HG03575 (cell line): Measurements from ENCODE around the gene MPC2.
"Not testable (repeated sequence)": the region's sequence is repeated elsewhere in the genome, so short reads cannot be mapped to it uniquely, and the experiment has no call there.

ENCODE experiments used
- ATAC-seq: cut with Tn5 transposase; IDR thresholded peaks from one replicate; pipeline ENCODE4 v1.9.1; 2021; ENCODE audit not compliant: unreplicated experiment, insufficient number of reproducible peaks, low FRiP score; ENCODE audit errors: extremely low read depth

The MPC2 gene

DNA sequence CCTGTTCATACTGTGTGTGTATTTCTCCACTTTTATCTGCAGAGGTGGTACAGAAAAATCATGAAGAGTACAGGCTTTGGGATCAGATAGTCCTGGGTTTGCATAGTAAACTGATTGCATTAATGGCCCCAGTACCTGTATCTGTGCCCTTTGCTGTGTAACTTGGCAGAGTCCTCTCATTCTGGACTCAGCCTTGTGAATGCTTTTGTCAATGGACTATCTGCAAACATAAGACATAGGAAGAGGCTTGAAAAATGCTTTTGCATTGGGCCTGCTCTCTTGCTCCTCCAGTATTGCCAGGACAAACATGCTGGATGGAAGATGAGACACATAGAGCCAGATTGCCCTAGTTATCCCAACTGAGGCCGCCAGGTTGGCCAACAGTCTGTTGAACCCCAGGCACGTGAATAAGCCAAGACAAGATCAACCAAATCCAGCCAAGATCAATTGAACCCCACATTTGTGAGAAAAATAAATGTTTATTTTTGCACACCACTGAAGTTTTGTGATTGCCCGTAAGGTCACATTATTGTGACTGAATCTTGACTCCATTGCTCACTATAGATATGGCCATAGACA, 60.2 kb downstream of the MPC2 start:
- ATAC-seq, result no peak

- no peak for ATAC-seq
These were observed 65.5 kb downstream of the MPC2 start for GRCh38 chr1:167871331-167871730.

- ATAC-seq, result not testable (repeated sequence)
These were observed 67.5 kb downstream of the MPC2 start for GRCh38 chr1:167869157-167870001.

DNA sequence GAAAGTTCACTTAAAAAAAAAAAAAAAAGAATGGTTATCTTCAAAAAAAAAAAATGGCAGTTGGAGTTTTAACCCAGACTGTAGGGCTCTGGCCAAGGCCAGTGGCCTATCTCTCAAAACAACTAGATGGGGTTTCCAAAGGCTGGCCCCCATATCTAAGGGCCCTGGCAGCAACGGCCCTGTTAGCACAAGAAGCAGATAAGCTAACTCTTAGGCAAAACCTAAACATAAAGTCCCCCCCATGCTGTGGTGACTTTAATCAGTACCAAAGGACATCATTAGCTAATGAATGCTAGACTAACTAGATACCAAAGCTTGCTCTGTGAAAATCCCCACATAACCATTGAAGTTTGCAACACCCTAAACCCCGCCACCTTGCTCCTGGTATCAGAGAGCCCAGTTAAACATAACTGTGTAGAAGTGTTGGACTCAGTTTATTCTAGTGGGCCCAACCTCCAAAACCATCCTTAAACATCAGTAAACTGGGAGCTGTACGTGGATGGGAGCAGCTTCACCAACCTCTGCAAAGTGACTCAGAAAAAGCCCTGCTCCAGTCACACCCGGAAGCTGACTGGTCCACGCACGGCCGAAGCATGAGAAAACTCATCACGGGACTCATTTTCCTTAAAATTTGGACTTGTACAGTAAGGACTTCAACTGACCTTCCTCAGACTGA, 70.0 kb downstream of the MPC2 start:
- ATAC-seq, result not testable (repeated sequence)
